ENCODE data around the gene ABCC5. TPM values are rescaled to one million over a fixed set of nuclear protein-coding genes. Genes with fewer than 3 reads are reported as not detected.

ABCC5 gene
- total RNA-seq, 1 experiment from 2014 or later: 37.6 TPM

- no peak overlapping the region for H4K5ac ChIP-seq (ENCODE audit: insufficient read length, low read depth, low read length)
- no peak overlapping the region for H2BK15ac ChIP-seq (ENCODE audit: low read depth, low read length)
- no peak overlapping the region for H2BK12ac ChIP-seq (ENCODE audit: insufficient read length, low read depth, low read length)
- no peak for DNase-seq
- no peak overlapping the region for H3K27ac ChIP-seq (ENCODE audit: insufficient read length, low read depth, low read length)
- no peaks in the 10 kb centered on the region for H3K4me1 ChIP-seq (ENCODE audit: insufficient read depth, low read length)
- no peak overlapping the region for H2BK120ac ChIP-seq (ENCODE audit: low read depth, low read length, poor library complexity, severe bottlenecking)
- H2AFZ ChIP-seq (ENCODE audit: low read length): no peak overlapping the region
- peak overlapping the region in 2 of 3 experiments; percentile 11 to 26; a peak in 1 of 7 replicates for H3K27ac Mint-ChIP-seq
- no peak overlapping the region for H3K4me2 ChIP-seq (ENCODE audit: insufficient read depth, insufficient read length, low read length)
- H3T11ph ChIP-seq (ENCODE audit: low read length): no peak overlapping the region
- H3K4me3 Mint-ChIP-seq: no peak overlapping the region
- H3K14ac ChIP-seq (ENCODE audit: insufficient read depth, low read length): no peak overlapping the region
- H3K4me1 Mint-ChIP-seq: no peaks in the 10 kb centered on the region
- no peak overlapping the region for H2BK5ac ChIP-seq (ENCODE audit: insufficient read length, low read length)
- H4K20me1 ChIP-seq (ENCODE audit: control insufficient read depth, insufficient read depth, insufficient read length): no peaks in the 10 kb centered on the region
- no peak overlapping the region for H2BK20ac ChIP-seq (ENCODE audit: low read depth, low read length, poor library complexity, severe bottlenecking)
- H3K27me3 ChIP-seq (ENCODE audit: insufficient read depth, low read length): no peaks in the 10 kb centered on the region
- H3K23me2 ChIP-seq (ENCODE audit: insufficient read length, low read depth, low read length, poor library complexity, severe bottlenecking): no peaks in the 10 kb centered on the region
- H3K56ac ChIP-seq (ENCODE audit: insufficient read length, low read depth, low read length): no peak overlapping the region
- WGBS (ENCODE audit: extremely low coverage, insufficient read length, low lambda C conversion rate): no CpG with 5 or more reads among the region's 10 CpGs
- no peaks in the 10 kb centered on the region for H3K79me1 ChIP-seq (ENCODE audit: insufficient read depth, low read depth, low read length, poor library complexity, severe bottlenecking)
- no peak overlapping the region for H4K8ac ChIP-seq (replicated peaks; ENCODE audit: insufficient read length, low read depth, low read length)
- no peak overlapping the region for H3K18ac ChIP-seq (ENCODE audit: insufficient read length, low read depth, low read length)
- H3K9me3 Mint-ChIP-seq: no peaks in the 10 kb centered on the region
- TF ChIP-seq, protein P1, sequence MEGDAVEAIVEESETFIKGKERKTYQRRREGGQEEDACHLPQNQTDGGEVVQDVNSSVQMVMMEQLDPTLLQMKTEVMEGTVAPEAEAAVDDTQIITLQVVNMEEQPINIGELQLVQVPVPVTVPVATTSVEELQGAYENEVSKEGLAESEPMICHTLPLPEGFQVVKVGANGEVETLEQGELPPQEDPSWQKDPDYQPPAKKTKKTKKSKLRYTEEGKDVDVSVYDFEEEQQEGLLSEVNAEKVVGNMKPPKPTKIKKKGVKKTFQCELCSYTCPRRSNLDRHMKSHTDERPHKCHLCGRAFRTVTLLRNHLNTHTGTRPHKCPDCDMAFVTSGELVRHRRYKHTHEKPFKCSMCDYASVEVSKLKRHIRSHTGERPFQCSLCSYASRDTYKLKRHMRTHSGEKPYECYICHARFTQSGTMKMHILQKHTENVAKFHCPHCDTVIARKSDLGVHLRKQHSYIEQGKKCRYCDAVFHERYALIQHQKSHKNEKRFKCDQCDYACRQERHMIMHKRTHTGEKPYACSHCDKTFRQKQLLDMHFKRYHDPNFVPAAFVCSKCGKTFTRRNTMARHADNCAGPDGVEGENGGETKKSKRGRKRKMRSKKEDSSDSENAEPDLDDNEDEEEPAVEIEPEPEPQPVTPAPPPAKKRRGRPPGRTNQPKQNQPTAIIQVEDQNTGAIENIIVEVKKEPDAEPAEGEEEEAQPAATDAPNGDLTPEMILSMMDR (conservative IDR thresholded peaks at IDR 0.05): no peak
- peaks cover 1 to 33% (median 14%) of the 10 kb centered on the region in 3 experiments; a peak in 6 of 7 replicates for H3K36me3 Mint-ChIP-seq (ENCODE audit: insufficient read depth in 1 of 3, low read depth in 3 of 3)
- H3K23ac ChIP-seq (ENCODE audit: insufficient read length, low read depth, low read length): no peak overlapping the region
- no peaks in the 10 kb centered on the region for H3K9me3 ChIP-seq (ENCODE audit: control insufficient read depth, low read depth, low read length)
- H3K79me2 ChIP-seq (ENCODE audit: insufficient read depth, low read length): no peaks in the 10 kb centered on the region
- no peak overlapping the region for H2AK5ac ChIP-seq (ENCODE audit: insufficient read length, low read length)
- no peaks in the 10 kb centered on the region for H3K27me3 Mint-ChIP-seq (ENCODE audit: low read depth)
- no peak overlapping the region for H4K91ac ChIP-seq (ENCODE audit: insufficient read length, low read depth, low read length)
- no peak overlapping the region for H3K4ac ChIP-seq (ENCODE audit: low read depth, low read length)
- no peak overlapping the region for H3K9ac ChIP-seq (ENCODE audit: extremely low read depth, insufficient read length, low read length)
Measured at GRCh38 chr3:183930086-183930485, 87.6 kb downstream of the ABCC5 start.
